HCT116 (cell line): ENCODE data around the gene ACBD6. TPM values are rescaled to one million over a fixed set of nuclear protein-coding genes. Genes with fewer than 3 reads are reported as not detected.

ENCODE experiments used
- ATAC-seq: fragments of 200-7000 bp; cut with Tn5 transposase; 2 replicates; pipeline ENCODE4 v1.9.1; 2020; ENCODE audit warnings: mild to moderate bottlenecking, moderate library complexity
- BruUV-seq: library from RNA; stranded (reverse); fragments of 400-500 nt; replicated peaks from 2 replicates; lab custom pipeline; 2021; lab: Mats Ljungman, UMichigan
- CTCF ChIA-PET: fragments of 300-600 bp; sonication (Branson Sonifier 250); formaldehyde crosslinking; loops from one replicate; lab custom pipeline; 2021; ENCODE audit warnings: antibody characterized with exemption; lab: Charles Lee
- POLR2A ChIA-PET: fragments of 300-600, 350-600 bp; sonication (Branson Sonifier 250); formaldehyde crosslinking; loops from one replicate; lab custom pipeline; 2021; ENCODE audit warnings: antibody characterized with exemption; lab: Charles Lee
- RAD21 ChIA-PET, 2 experiments: fragments of 300-600 bp; sonication (Branson Sonifier 250); formaldehyde crosslinking; loops; one replicate each; lab custom pipeline; 2023; ENCODE audit warnings: low total read pairs in 2 of 2; ENCODE audit not compliant: uncharacterized antibody in 2 of 2, unreplicated experiment in 2 of 2, low non-redundant PET in 1 of 2; lab: Charles Lee
- DNase-seq: peaks from one replicate; pipeline ENCODE4 v3.0.0-alpha.2; 2010; ENCODE audit warnings: low read depth, low spot score
- H2AFZ ChIP-seq: fragments of 200-600 bp; shearing (Covaris generic), sonication (generic); 2 replicates; pipeline ENCODE4 v1.6.1; 2017; ENCODE audit warnings: low read depth, mixed run types, mixed read lengths, antibody characterized with exemption, low read length; ENCODE audit not compliant: poor library complexity, severe bottlenecking
- H3K27ac ChIP-seq: 2 replicates; pipeline ENCODE4 v1.5.1; 2012; ENCODE audit warnings: low read depth, low read length
- H3K27me3 ChIP-seq: fragments of 200-600 bp; sonication (generic); 2 replicates; pipeline ENCODE4 v1.6.1; 2016; ENCODE audit warnings: mixed run types, low read length, mixed read lengths; ENCODE audit not compliant: insufficient read depth
- H3K36me3 ChIP-seq, 2 experiments: fragments of 200-500 bp in 1 of 2; fragments of 200-600 bp in 1 of 2; sonication (Bioruptor generic) in 1 of 2; sonication (generic) in 1 of 2; 2 replicates each; pipeline versions ENCODE4 v1.5.1 to v1.6.1; 2014 to 2016; ENCODE audit warnings: low read length in 2 of 2, inconsistent platforms in 1 of 2, mixed read lengths in 1 of 2, mixed run types in 1 of 2; ENCODE audit not compliant: insufficient read depth in 2 of 2, control insufficient read depth in 1 of 2
- H3K4me1 ChIP-seq, 2 experiments: fragments of 200-600 bp in 1 of 2; sonication (generic) in 1 of 2; 2 replicates each; pipeline versions ENCODE4 v1.5.1 to v1.6.1; 2012 to 2017; ENCODE audit warnings: low read length in 2 of 2, inconsistent platforms in 1 of 2, mild to moderate bottlenecking in 1 of 2, mixed read lengths in 1 of 2, mixed run types in 1 of 2, moderate library complexity in 1 of 2; ENCODE audit not compliant: insufficient read depth in 2 of 2, control insufficient read depth in 1 of 2
- H3K4me2 ChIP-seq: fragments of 200-600 bp; sonication (generic); 2 replicates; pipeline ENCODE4 v1.6.1; 2017; ENCODE audit warnings: mixed run types, low read length, mixed read lengths
- H3K4me3 ChIP-seq, 2 experiments: fragments of 200-600 bp in 1 of 2; sonication (generic) in 1 of 2; replicated peaks in 1 of 2; 2 replicates each; pipeline ENCODE4 v1.5.1; 2011 to 2016; ENCODE audit warnings: low read length in 2 of 2, control low read depth in 1 of 2, low read depth in 1 of 2, mild to moderate bottlenecking in 1 of 2, mixed read lengths in 1 of 2, mixed run types in 1 of 2
- H3K79me2 ChIP-seq: fragments of 200-600 bp; sonication (generic); 2 replicates; pipeline ENCODE4 v1.6.1; 2017; ENCODE audit warnings: mild to moderate bottlenecking, mixed run types, low read length, moderate library complexity, mixed read lengths; ENCODE audit not compliant: insufficient read depth
- H3K9ac ChIP-seq: fragments of 200-600 bp; sonication (generic); 2 replicates; pipeline ENCODE4 v1.6.1; 2016; ENCODE audit warnings: low read length, mixed read lengths
- H3K9me2 ChIP-seq: fragments of 200-600 bp; sonication (generic), shearing (Covaris generic); 2 replicates; pipeline ENCODE4 v1.6.1; 2017; ENCODE audit warnings: mixed run types, mild to moderate bottlenecking, moderate library complexity; ENCODE audit not compliant: insufficient read depth
- H3K9me3 ChIP-seq, 2 experiments: fragments of 200-500 bp in 1 of 2; fragments of 200-600 bp in 1 of 2; sonication (Bioruptor generic) in 1 of 2; sonication (generic) in 1 of 2; 2 replicates each; pipeline ENCODE4 v1.6.1; 2014 to 2017; ENCODE audit warnings: low read length in 2 of 2, mixed read lengths in 2 of 2, inconsistent platforms in 1 of 2, low read depth in 1 of 2, mild to moderate bottlenecking in 1 of 2, mixed run types in 1 of 2, moderate library complexity in 1 of 2; ENCODE audit not compliant: control insufficient read depth in 1 of 2, insufficient read depth in 1 of 2
- H4K20me1 ChIP-seq: fragments of 200-600 bp; sonication (generic), shearing (Covaris generic); 2 replicates; pipeline ENCODE4 v1.6.1; 2017; ENCODE audit warnings: mixed run types, mild to moderate bottlenecking, moderate library complexity; ENCODE audit not compliant: insufficient read depth
- ATF3 ChIP-seq: IDR thresholded peaks from 2 replicates; pipeline ENCODE4 v1.6.1; 2012
- CBX3 ChIP-seq: IDR thresholded peaks from 2 replicates; pipeline ENCODE4 v1.6.1; 2012; ENCODE audit warnings: low read depth
- CEBPB ChIP-seq: IDR thresholded peaks from 2 replicates; pipeline ENCODE4 v1.6.1; 2012; ENCODE audit warnings: low read depth
- EGR1 ChIP-seq: IDR thresholded peaks from 2 replicates; pipeline ENCODE4 v1.6.1; 2012; ENCODE audit warnings: low read depth
- EZH2phosphoT487 ChIP-seq: fragments of 200-600 bp; IDR thresholded peaks from 2 replicates; pipeline ENCODE4 v1.6.1; 2018; ENCODE audit warnings: antibody characterized with exemption, borderline replicate concordance
- FOSL1 ChIP-seq: IDR thresholded peaks from 2 replicates; pipeline ENCODE4 v1.6.1; 2012; ENCODE audit warnings: low read depth
- JUND ChIP-seq: IDR thresholded peaks from 2 replicates; pipeline ENCODE4 v1.6.1; 2012
- POLR2A ChIP-seq: IDR thresholded peaks from 2 replicates; pipeline ENCODE4 v1.7.0; 2011; ENCODE audit warnings: borderline replicate concordance; ENCODE audit not compliant: insufficient read depth, insufficient read length; ENCODE audit errors: extremely low read depth
- REST ChIP-seq: IDR thresholded peaks from 2 replicates; pipeline ENCODE4 v1.6.1; 2012; ENCODE audit warnings: low read depth
- SIN3A ChIP-seq: IDR thresholded peaks from 2 replicates; pipeline ENCODE4 v1.6.1; 2012; ENCODE audit warnings: low read depth
- SP1 ChIP-seq: IDR thresholded peaks from 2 replicates; pipeline ENCODE4 v1.6.1; 2012; ENCODE audit warnings: low read depth
- TCF7L2 ChIP-seq: IDR thresholded peaks from 2 replicates; pipeline ENCODE4 v1.7.0; 2011; ENCODE audit warnings: borderline replicate concordance, inconsistent platforms; ENCODE audit not compliant: insufficient read depth, insufficient read length; ENCODE audit errors: extremely low read depth
- YY1 ChIP-seq: IDR thresholded peaks from 2 replicates; pipeline ENCODE4 v1.6.1; 2011; ENCODE audit warnings: low read length, low read depth, moderate library complexity, mild to moderate bottlenecking; ENCODE audit not compliant: insufficient replicate concordance; ENCODE audit errors: extremely low read depth
- ZNF274 ChIP-seq: fragments of 200-500 bp; sonication (Bioruptor generic); IDR thresholded peaks from 2 replicates; pipeline ENCODE4 v1.6.1; 2014; ENCODE audit warnings: mild to moderate bottlenecking, low read depth, low read length, inconsistent platforms
- intact Hi-C: fragments of 100-400 bp; cut with micrococcal nuclease; formaldehyde crosslinking; loops from 2 replicates; pipeline ENCODE4 v1.10.0; 2022
- total RNA-seq: library from RNA; stranded (reverse); gene quantifications from one replicate; pipeline ENCODE4 v1.2.1, GENCODE V29; 2021; ENCODE audit not compliant: unreplicated experiment
- TF ChIP-seq, protein P1 (sequence below): IDR thresholded peaks from 2 replicates; pipeline ENCODE4 v1.6.1; 2012

The ACBD6 gene
- total RNA-seq, 1 experiment from 2014 or later: 43.2 TPM

GRCh38 chr1:180380259-180381183 lies 121.9 kb downstream of the ACBD6 start:
- ATAC-seq: no peak
- H4K20me1 ChIP-seq: no peaks in the 10 kb centered on the region
- RAD21 ChIA-PET: no interaction called here
- no peak overlapping the region for H2AFZ ChIP-seq
- H3K79me2 ChIP-seq: peaks cover 68% of the 10 kb centered on the region
- H3K9ac ChIP-seq: no peak overlapping the region
- H3K9me3 ChIP-seq: peaks cover 12 to 13% of the 10 kb centered on the region in 2 experiments; a peak in 2 of 4 replicates
- POLR2A ChIA-PET: no interaction called here
- no peak overlapping the region for H3K4me2 ChIP-seq
- no peaks in the 10 kb centered on the region for H3K4me1 ChIP-seq
- no TSS peak for BruUV-seq
- H3K9me2 ChIP-seq: no peaks in the 10 kb centered on the region
- no peak overlapping the region for H3K4me3 ChIP-seq
- H3K27ac ChIP-seq: no peak overlapping the region
- CTCF ChIA-PET: no interaction called here
- no peaks in the 10 kb centered on the region for H3K36me3 ChIP-seq
- H3K27me3 ChIP-seq: no peaks in the 10 kb centered on the region
- TF ChIP-seq ZNF274 (no peak), ATF3 (no peak), EGR1 (no peak), FOSL1 (no peak), YY1 (no peak), TCF7L2 (no peak), JUND (no peak), EZH2phosphoT487 (no peak), POLR2A (no peak), SP1 (no peak), CEBPB (no peak), SIN3A (no peak), CBX3 (no peak), REST (no peak)
- TF ChIP-seq, protein P1, sequence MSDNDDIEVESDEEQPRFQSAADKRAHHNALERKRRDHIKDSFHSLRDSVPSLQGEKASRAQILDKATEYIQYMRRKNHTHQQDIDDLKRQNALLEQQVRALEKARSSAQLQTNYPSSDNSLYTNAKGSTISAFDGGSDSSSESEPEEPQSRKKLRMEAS: no peak
- TF ChIP-seq, all 23 proteins: peak for 0
- intact Hi-C loops: no loop called here
- DNase-seq: no peak
